ENCODE measurements around the gene FGR. TPM values are rescaled to one million over a fixed set of nuclear protein-coding genes. Genes with fewer than 3 reads are reported as not detected.

FGR gene
- polyA plus RNA-seq, 1 of the 3 experiments (the other 2 are of a cell fraction): not detected

- no peak for TF ChIP-seq CTCF (IDR thresholded peaks at IDR 0.05)
- TF ChIP-seq, protein P1, sequence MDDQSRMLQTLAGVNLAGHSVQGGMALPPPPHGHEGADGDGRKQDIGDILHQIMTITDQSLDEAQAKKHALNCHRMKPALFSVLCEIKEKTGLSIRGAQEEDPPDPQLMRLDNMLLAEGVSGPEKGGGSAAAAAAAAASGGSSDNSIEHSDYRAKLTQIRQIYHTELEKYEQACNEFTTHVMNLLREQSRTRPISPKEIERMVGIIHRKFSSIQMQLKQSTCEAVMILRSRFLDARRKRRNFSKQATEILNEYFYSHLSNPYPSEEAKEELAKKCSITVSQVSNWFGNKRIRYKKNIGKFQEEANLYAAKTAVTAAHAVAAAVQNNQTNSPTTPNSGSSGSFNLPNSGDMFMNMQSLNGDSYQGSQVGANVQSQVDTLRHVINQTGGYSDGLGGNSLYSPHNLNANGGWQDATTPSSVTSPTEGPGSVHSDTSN (IDR thresholded peaks at IDR 0.05): no peak
Observed at GRCh38 chr1:27665016-27665651, 30.1 kb upstream of the FGR start (continued).

DNA sequence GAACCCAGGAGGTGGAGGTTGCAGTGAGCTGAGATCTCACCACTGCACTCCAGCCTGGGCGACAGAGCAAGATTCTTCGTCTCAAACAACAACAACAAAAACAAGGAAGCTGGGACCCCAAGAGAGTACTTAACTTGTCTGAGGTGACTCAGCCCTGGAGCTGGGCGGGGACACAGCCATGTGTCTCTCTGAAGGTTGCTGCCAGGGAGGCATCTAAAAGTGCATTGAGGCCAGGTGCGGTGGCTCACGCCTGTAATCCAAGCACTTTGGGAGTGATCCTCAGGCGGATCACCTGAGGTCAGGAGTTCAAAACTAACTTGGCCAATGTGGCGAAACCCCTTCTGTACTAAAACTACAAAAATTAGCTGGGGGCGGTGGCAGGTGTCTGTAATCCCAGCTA lies 29.3 kb upstream of the FGR start:
- Histone ChIP-seq H3K4me1 (ENCODE audit: control insufficient read depth in 1 of 2, insufficient read depth in 2 of 2, low read depth in 1 of 2, low read length in 1 of 2) (peaks cover 2 to 11% of the 10 kb centered on the region in 2 experiments; a peak in 2 of 4 replicates), H3K9me3 (no peaks in the 10 kb centered on the region), H3K27me3 (ENCODE audit: insufficient read depth) (no peaks in the 10 kb centered on the region), H3K9me2 (no peaks in the 10 kb centered on the region), H3K79me2 (ENCODE audit: insufficient read depth) (no peaks in the 10 kb centered on the region), H3K27ac (ENCODE audit: low read depth in 2 of 2, low read length in 1 of 2) (no peak overlapping the region), H3K36me3 (replicated peaks in 1 of 2; ENCODE audit: control insufficient read depth in 1 of 2, insufficient read depth in 2 of 2, low read length in 1 of 2) (no peaks in the 10 kb centered on the region), H4K20me1 (ENCODE audit: insufficient read depth) (no peaks in the 10 kb centered on the region), H3F3A (replicated peaks; ENCODE audit: insufficient read depth) (peaks cover 3% of the 10 kb centered on the region), H3K4me2 (no peak overlapping the region), H3K4me3 (ENCODE audit: low read depth in 2 of 2, low read length in 1 of 2) (no peak overlapping the region), H3K9ac (no peak overlapping the region), H2AFZ (ENCODE audit: low read depth) (no peak overlapping the region)
- ChIA-PET CTCF (interaction anchor here (0.9 to 18.4 kb wide), 5 partner anchors 9 to 364 kb away, joined by 3 to 526 read pairs (median 5); partner anchors contain the start of gene AHDC1), POLR2A (no interaction called here)
- no peak for DNase-seq
- 82% methylated on average over 3 of the region's 8 CpGs for WGBS (ENCODE audit: low lambda C conversion rate)
- TF ChIP-seq RAD21 (IDR thresholded peaks at IDR 0.05; ENCODE audit: low read length) (no peak), TCF12 (IDR thresholded peaks at IDR 0.05) (no peak), JUND (IDR thresholded peaks at IDR 0.05) (no peak), USF2 (IDR thresholded peaks at IDR 0.05; ENCODE audit: borderline replicate concordance, low read depth, low read length) (no peak)

DNA sequence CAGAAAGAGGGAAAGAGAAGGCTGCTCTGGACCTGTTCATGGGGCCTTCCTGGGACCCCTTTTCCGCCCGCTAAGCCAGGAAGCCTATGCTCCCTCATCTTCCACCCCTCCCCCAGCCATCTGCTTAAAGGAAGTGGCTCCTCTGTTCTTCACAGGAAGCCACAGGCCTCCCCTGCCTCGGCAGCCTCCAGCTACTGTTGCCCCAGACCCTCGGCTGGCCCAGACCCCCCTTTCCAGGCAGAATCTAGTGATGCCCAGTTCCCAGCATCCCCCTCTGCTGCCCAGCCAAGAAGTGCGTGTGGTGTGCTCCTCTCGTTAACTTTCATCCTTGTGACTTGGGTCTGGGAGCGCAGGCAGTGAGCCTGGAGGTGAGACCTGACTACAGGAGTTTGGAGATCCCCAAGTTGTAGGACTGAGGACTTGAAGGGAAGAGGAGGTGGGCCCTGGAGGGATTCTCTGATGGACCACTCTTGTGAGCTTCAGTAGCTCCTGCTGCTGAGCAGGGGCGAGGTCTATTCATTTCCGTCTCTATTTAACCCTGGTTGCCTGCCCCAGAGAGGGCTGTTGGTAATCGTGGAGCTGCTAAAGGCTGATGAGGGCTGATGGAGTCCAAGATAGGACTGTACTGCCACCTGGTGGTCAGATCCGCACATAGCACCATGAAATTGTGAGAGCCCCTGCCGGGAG lies 27.9 kb upstream of the FGR start:
- Histone ChIP-seq H3K36me3 (replicated peaks in 1 of 2; ENCODE audit: control insufficient read depth in 1 of 2, insufficient read depth in 2 of 2, low read length in 1 of 2) (no peaks in the 10 kb centered on the region), H3F3A (replicated peaks; ENCODE audit: insufficient read depth) (peaks cover 5% of the 10 kb centered on the region), H3K27me3 (ENCODE audit: insufficient read depth) (no peaks in the 10 kb centered on the region), H3K4me3 (ENCODE audit: low read depth in 2 of 2, low read length in 1 of 2) (no peak overlapping the region; a peak in 1 of 4 replicates), H3K27ac (ENCODE audit: low read depth in 2 of 2, low read length in 1 of 2) (peak overlapping the region in 1 of 2 experiments; percentile 2; a peak in 1 of 4 replicates), H3K79me2 (ENCODE audit: insufficient read depth) (no peaks in the 10 kb centered on the region), H3K4me1 (ENCODE audit: control insufficient read depth in 1 of 2, insufficient read depth in 2 of 2, low read depth in 1 of 2, low read length in 1 of 2) (peaks cover 6 to 9% of the 10 kb centered on the region in 2 experiments; a peak in 2 of 4 replicates), H2AFZ (ENCODE audit: low read depth) (peak overlapping the region; percentile 69), H3K9me2 (no peaks in the 10 kb centered on the region), H3K9me3 (no peaks in the 10 kb centered on the region), H4K20me1 (ENCODE audit: insufficient read depth) (no peaks in the 10 kb centered on the region), H3K9ac (no peak overlapping the region), H3K4me2 (no peak overlapping the region)
- 47% methylated on average over 12 of the region's 12 CpGs for WGBS (ENCODE audit: low lambda C conversion rate)
- CTCF ChIA-PET: interaction anchor here (0.6 to 18.4 kb wide), 29 partner anchors 9 to 551 kb away, joined by 3 to 526 read pairs (median 5); partner anchors contain the start of genes AHDC1, GPR3 and IFI6
- DNase-seq: peak; percentile 86
- POLR2A ChIA-PET: no interaction called here
- TF ChIP-seq TCF12 (IDR thresholded peaks at IDR 0.05): no peak
- TF ChIP-seq, protein P1 (IDR thresholded peaks at IDR 0.05): no peak
- 0 out of 2 replicates have a peak, but pooled peaks have one; percentile 11 for TF ChIP-seq IRF3 (IDR thresholded peaks at IDR 0.05; ENCODE audit: low read depth, low read length)
- no peak for TF ChIP-seq RFX5 (IDR thresholded peaks at IDR 0.05; ENCODE audit: low read length)
- TF ChIP-seq SIN3A (IDR thresholded peaks at IDR 0.05; ENCODE audit: borderline replicate concordance, low read depth, low read length): no peak
- TF ChIP-seq GABPA (IDR thresholded peaks at IDR 0.05; ENCODE audit: low read depth): no peak
- TF ChIP-seq FOXJ3 (CRISPR knock-in tag; IDR thresholded peaks at IDR 0.05): no peak
- TF ChIP-seq NRF1 (IDR thresholded peaks at IDR 0.05; ENCODE audit: low read depth, low read length): no peak
- TF ChIP-seq TAF1 (IDR thresholded peaks at IDR 0.05; ENCODE audit: borderline replicate concordance, low read depth, low read length): peak; percentile 18; the same call in 1 of the 2 replicates
- TF ChIP-seq TEAD4 (IDR thresholded peaks at IDR 0.05; ENCODE audit: borderline replicate concordance, insufficient read depth): no peak
- TF ChIP-seq JUND (IDR thresholded peaks at IDR 0.05): no peak
- peak; percentile 88 for TF ChIP-seq SMC3 (IDR thresholded peaks at IDR 0.05; ENCODE audit: low read depth, low read length)
- no peak for TF ChIP-seq MXI1 (IDR thresholded peaks at IDR 0.05; ENCODE audit: low read depth, low read length)
- no peak for TF ChIP-seq YY1 (IDR thresholded peaks at IDR 0.05; ENCODE audit: low read depth)
